GM06990 (cell line): Measurements from ENCODE around the gene MAML3.
A peak's percentile ranks its signal among the peaks of the same experiment; 100 is the strongest.

Source experiments
- DNase-seq: peaks from one replicate; pipeline ENCODE4 v3.0.0-alpha.2; 2011; ENCODE audit not compliant: insufficient read length; ENCODE audit errors: extremely low read depth
- H3K27me3 ChIP-seq: replicated peaks from 2 replicates; pipeline ENCODE4 v1.6.0; 2011; ENCODE audit warnings: low read length; ENCODE audit not compliant: control insufficient read depth, insufficient read depth
- H3K36me3 ChIP-seq: 2 replicates; pipeline ENCODE4 v1.5.1; 2011; ENCODE audit warnings: low read length; ENCODE audit not compliant: control insufficient read depth, insufficient read depth
- H3K4me3 ChIP-seq: replicated peaks from 2 replicates; pipeline ENCODE4 v1.5.1; 2011; ENCODE audit warnings: low read depth, mild to moderate bottlenecking, control low read depth, low read length
- TF ChIP-seq, protein P1 (sequence below): IDR thresholded peaks from 2 replicates; pipeline ENCODE4 v1.5.1; 2011; ENCODE audit warnings: low read length, control low read depth, mild to moderate bottlenecking, inconsistent platforms; ENCODE audit not compliant: insufficient read depth, poor library complexity, severe bottlenecking

The MAML3 gene

GRCh38 chr4:140078366-140078765 lies 75.6 kb downstream of the MAML3 start:
- no peak for DNase-seq
- TF ChIP-seq, protein P1, sequence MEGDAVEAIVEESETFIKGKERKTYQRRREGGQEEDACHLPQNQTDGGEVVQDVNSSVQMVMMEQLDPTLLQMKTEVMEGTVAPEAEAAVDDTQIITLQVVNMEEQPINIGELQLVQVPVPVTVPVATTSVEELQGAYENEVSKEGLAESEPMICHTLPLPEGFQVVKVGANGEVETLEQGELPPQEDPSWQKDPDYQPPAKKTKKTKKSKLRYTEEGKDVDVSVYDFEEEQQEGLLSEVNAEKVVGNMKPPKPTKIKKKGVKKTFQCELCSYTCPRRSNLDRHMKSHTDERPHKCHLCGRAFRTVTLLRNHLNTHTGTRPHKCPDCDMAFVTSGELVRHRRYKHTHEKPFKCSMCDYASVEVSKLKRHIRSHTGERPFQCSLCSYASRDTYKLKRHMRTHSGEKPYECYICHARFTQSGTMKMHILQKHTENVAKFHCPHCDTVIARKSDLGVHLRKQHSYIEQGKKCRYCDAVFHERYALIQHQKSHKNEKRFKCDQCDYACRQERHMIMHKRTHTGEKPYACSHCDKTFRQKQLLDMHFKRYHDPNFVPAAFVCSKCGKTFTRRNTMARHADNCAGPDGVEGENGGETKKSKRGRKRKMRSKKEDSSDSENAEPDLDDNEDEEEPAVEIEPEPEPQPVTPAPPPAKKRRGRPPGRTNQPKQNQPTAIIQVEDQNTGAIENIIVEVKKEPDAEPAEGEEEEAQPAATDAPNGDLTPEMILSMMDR: no peak
- Histone ChIP-seq H3K27me3 (0 out of 2 replicates have a peak, but pooled peaks cover 1% of the 10 kb centered on the region), H3K4me3 (no peak overlapping the region), H3K36me3 (no peaks in the 10 kb centered on the region)

DNA sequence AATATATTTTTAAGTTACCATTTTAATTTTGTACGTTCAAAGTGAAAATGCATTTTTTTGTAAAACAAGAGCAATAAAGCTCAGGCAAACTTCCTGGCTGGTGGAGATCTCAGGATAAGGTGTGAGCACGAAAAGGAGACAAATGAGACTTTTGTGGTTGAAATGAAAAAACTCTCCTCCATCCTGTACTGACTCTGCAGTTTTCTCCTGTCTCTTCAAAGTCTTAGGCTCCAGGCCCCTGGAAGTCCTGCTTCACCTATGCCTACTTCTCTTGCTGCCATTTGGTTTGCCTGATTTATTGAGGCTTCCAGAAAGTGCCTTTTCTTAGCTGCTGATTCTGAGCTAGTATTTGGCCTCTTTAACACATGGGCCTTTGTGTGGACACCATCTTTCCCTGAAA lies 77.7 kb downstream of the MAML3 start:
- Histone ChIP-seq H3K4me3 (no peak overlapping the region), H3K36me3 (no peaks in the 10 kb centered on the region), H3K27me3 (no peaks in the 10 kb centered on the region)
- TF ChIP-seq, protein P1: no peak
- no peak for DNase-seq

DNA sequence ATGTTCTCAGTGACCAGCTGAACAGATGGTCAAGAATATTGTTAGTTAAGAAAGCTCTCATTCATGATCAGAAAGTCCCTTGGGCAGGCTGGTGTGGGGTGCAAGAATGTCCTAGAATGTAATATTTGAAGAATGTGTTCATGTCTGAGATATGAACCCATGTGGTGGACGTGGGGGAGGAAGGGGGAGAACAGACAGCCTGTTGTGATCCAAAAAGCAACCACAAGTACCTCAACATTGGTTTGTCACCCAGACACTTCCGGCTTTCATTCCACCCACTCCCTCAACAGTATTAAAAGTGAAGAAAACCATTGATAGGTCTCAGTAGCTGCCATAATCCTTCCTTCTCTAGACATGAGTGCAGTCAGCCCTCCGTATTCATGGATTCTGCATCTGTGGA lies 82.2 kb downstream of the MAML3 start:
- no peaks in the 10 kb centered on the region for H3K36me3 ChIP-seq
- H3K4me3 ChIP-seq: no peak overlapping the region
- DNase-seq: peak; percentile 36
- TF ChIP-seq, protein P1: no peak
- no peaks in the 10 kb centered on the region for H3K27me3 ChIP-seq

GRCh38 chr4:140070973-140071372 lies 83.0 kb downstream of the MAML3 start:
- no peaks in the 10 kb centered on the region for H3K36me3 ChIP-seq
- 0 out of 2 replicates have a peak, but pooled peaks cover 2% of the 10 kb centered on the region for H3K27me3 ChIP-seq
- H3K4me3 ChIP-seq: no peak overlapping the region
- no peak for DNase-seq
- TF ChIP-seq, protein P1: no peak

DNA sequence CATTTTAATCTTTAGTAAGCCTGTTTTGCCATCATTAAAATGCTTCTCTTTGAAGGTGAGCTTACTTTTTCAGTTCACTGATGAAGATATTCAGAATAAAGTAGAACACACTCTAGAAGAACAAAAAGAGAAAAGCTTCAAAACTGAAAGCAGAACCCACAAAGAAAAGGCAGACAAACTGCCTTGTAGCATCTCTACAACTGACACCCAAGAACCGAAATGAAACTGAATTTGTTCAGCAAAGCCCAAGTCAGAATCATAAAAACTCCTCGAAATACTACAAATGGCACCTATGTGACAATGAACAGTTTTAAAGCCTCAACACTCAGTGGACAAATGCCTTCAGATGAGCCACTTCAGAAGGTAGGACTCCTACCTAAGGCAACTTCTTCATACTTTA lies 83.6 kb downstream of the MAML3 start:
- Histone ChIP-seq H3K4me3 (no peak overlapping the region), H3K36me3 (no peaks in the 10 kb centered on the region), H3K27me3 (0 out of 2 replicates have a peak, but pooled peaks cover 2% of the 10 kb centered on the region)
- TF ChIP-seq, protein P1: no peak
- no peak for DNase-seq

DNA sequence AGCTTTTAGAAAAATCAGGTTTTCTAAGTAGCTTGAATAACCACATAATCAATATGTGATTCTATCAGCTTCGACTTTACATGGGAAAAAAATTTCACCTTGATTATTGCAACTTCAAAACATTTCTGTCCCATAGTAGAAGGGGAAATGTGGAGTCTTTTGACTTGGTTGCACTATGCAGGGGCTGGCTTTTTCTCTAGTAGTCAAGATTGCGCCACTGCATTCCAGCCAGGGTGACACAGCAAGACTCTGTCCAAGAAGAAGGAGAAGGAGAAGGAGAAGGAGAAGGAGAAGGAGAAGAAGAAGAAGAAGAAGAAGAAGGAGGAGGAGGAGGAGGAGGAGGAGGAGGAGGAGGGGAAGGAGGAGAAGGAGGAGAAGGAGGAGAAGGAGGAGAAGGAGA lies 84.9 kb downstream of the MAML3 start:
- DNase-seq: no peak
- Histone ChIP-seq H3K4me3 (no peak overlapping the region), H3K36me3 (no peaks in the 10 kb centered on the region), H3K27me3 (0 out of 2 replicates have a peak, but pooled peaks cover 2% of the 10 kb centered on the region)
- TF ChIP-seq, protein P1: no peak
